Measurements from ENCODE around the gene NR3C1.

DNA sequence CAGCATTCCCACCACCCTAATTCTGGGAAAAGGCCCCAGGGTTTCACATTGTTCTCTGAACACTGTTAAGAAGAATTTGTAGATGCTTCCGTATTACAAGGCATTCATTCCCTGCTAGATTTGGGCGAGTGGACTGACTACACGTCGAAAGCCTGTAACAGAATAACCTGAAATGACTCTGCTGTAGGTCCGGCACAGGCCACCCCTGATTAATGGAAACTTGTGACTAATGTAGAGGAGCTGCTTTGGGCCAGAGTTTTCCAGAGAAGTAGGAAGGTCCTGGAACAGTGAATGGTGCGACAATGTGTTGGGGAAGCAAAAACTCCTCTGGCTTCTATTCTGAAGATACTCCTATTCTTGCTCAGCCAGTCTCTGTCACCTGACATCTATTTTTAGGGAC is 87.6 kb downstream of the NR3C1 start:
- no peak for TF ChIP-seq ZNF565 (CRISPR knock-in tag; conservative IDR thresholded peaks at IDR 0.05; ENCODE audit: low read depth)
- no peak for TF ChIP-seq OSR1 (CRISPR knock-in tag; IDR thresholded peaks at IDR 0.05)
- no peak for TF ChIP-seq ZFP30 (CRISPR knock-in tag; IDR thresholded peaks at IDR 0.05)
- no peak for TF ChIP-seq CREB5 (CRISPR knock-in tag; IDR thresholded peaks at IDR 0.05; ENCODE audit: low read depth)
- no peak for TF ChIP-seq TCF4 (CRISPR knock-in tag; IDR thresholded peaks at IDR 0.05; ENCODE audit: borderline replicate concordance)

All from SK-N-SH treated with all-trans-retinoic acid at 6 μM for 48 hours (cell line).